ENCODE measurements around the gene ERICH4.
"Not testable (repeated sequence)": the region's sequence is repeated elsewhere in the genome, so short reads cannot be mapped to it uniquely, and the experiment has no call there.

The ERICH4 gene, protein sequence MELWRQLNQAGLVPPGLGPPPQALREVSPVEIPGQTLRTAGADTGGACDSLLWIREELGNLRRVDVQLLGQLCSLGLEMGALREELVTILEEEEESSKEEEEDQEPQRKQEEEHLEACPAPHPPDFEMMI

DNA sequence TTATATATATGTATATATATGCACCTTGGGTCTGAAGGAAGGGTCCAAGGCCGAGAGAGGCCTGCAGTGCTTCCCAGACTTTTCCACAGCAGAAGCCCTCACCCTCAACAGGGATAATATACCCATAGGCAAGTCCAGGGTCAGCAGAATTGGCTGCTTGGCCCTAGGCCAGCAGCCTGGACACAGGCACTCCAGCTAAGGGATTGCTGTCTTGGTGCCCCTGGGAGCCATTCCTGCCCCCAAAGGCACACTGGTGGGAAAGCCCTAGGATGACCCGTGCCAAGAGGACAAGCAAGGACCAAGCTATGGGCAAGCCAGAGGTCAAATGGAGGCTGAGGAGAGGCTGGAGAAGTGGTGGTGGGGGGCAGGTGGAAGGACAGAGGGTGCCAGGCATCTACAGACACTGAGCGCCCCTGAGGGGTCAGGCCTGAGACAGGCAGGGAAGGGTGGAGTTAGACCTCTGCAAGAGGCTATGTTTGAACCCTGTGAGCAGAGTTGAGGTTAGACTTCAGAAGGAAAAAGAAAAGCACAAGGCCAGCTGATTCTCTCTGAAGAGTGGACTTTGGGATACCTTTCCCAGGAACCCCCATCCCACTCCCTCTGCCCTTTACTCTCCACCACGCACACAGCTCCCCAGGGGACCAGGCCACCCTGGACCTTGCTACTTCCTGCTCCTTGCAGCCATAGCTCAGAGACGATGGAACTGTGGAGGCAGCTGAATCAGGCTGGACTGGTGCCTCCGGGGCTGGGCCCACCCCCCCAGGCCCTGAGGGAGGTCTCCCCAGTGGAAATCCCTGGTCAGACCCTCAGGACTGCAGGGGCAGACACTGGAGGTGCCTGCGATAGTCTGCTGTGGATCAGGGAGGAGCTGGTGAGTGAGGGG lies at the start of gene ERICH4:
Gene ERICH4 (plus strand): TSS at position 684 of the 883 bp plus-strand sequence. CDS start 14 bp downstream, at position 698.
- no peak for DNase-seq

DNA sequence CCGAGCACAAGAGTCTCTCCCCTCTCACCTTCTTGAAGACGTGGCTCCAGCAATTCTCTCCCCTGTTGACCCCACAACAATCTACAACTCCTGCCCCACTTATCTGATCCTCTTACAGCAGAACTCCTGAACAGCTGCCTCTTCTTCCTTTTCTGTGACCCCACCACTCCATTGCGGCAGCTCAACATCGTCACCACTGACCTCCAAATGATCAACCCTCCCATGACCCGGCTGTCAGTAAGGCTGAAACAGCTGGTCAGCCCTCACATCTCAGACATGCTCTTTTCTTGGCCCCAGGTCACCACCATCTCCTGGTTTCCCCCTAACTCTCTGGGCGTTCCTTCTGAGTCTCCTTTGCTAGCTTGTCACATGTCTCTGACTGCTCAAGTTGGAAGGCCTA lies 47.6 kb upstream of the ERICH4 start:
- no peak for DNase-seq

DNA sequence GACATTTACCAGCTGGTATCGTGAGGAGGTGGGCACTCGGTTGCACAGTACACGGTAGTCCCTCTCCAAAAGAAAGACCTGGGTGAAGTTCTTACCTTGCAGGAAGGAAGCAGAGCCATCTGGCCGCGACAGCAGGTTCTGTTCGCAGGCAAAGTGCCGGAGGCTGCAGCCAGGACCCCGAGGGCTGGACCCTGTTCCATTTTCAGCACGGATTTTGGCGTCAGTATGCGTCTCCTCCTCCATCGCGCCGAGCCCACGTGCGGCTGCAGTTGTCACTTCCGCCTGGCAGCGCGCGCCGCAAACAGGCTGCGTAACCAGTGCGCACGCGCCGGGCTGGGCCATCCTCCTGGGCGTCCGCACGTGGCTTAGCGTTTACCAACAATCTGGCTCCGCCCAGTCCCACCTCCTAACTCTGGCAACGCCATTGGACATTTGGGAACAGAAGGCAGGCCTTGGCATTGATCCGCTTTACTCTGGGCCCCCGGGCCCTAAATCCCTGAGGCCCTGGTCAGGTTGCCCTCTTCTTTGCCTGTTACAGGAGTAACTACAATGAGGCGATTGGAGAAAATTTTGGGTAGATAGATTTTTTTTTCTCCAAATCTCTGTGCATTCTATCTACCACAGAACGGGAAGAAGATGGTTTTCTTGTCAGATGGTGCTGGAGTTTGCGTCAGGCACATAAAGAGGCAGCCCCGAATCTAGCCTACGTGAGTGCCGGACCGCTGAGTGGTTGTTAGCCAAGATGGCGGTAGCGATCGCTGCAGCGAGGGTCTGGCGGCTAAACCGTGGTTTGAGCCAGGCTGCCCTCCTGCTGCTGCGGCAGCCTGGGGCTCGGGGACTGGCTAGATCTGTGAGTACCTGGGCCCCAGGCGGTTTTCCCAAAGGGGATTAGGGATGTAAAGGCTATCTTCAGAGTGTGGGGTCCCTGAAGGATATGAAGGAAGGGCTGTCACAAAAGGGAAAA lies 45.6 kb upstream of the ERICH4 start, which contains the start of the genes BCKDHA and EXOSC5:
Gene BCKDHA (plus strand): TSS at position 733 of the 964 bp plus-strand sequence. CDS start 10 bp downstream, at position 743.
Gene EXOSC5 (minus strand): TSS at position 274 of the 964 bp plus-strand sequence. CDS start 31 bp downstream, at position 243.
- DNase-seq: peak; percentile 99

DNA sequence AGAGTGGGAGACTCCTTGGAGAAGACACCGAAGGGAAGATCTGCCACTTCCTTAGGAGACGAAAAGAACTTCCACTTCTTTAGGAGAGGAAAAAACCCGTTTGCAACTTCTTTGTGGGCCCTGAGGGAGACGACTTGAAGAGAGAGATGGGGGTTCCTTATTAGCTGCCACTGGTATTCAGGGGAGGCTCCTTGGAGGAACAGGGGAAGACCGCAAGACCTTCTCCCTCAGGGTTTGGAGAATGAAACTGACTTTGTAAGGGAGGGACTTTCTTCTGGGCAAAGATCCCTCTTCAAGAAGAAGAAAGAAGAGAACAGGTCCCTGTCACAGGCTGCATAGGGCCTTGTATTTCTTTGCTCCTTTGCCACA lies 44.9 kb upstream of the ERICH4 start:
- DNase-seq: no peak

DNA sequence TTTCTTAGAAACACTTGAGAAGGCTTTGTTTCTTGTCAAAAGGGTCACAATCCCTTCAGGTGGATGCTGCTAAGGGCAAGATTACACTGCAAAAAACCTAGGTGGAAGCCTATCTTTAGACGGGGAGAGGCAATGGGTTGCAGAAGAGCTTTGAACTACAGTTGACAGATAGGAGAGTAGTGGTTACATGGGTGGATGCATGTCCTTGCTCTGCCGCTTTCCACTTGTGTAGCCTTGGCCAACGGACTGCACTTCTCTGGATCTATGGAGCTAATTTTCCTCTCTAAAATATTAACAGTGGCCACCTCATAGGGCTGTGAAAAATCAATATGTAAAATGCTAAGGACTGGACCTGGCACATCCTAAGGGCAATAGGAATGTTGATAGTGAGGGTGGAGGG lies 44.4 kb upstream of the ERICH4 start:
- no peak for DNase-seq

DNA sequence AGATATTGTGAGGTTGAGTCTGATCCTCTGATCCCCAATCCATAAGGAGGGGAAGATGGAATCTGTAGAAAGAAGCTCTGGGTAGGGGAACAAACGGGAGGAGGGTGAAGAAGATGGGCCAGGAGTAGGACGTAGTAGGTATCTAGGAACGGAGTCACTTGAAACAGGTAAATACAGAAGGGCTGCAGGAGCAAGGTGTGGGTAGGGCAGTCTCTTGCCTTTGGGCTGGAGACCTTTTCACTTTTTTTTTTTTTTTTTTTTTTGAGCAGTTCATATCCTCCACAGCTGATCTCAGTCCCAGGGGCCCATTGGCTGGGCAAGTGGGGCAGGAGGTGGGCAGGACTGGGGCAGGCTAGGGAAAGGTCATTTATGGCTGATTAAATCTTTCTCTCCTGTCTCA lies 43.9 kb upstream of the ERICH4 start:
- no peak for DNase-seq

DNA sequence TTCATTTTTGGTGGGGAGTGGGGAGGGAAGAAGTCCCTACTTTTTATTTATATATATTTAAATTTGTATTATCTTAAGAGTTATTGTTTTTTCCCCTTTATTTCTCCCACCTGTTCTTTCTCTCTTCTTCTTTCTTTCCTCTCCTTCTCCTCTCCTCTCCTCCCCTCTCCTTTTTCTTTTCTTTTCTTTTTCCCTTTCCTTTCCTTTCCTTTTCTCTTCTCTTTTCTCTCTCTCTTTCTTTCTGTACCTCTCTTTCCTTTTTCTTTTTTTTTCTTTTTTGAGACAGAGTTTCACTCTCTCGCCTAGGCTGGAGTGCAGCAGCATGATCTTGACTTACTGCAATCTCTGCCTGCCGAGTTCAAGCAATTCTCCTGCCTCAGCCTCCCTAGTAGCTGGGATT lies 43.4 kb upstream of the ERICH4 start:
- no peak for DNase-seq

DNA sequence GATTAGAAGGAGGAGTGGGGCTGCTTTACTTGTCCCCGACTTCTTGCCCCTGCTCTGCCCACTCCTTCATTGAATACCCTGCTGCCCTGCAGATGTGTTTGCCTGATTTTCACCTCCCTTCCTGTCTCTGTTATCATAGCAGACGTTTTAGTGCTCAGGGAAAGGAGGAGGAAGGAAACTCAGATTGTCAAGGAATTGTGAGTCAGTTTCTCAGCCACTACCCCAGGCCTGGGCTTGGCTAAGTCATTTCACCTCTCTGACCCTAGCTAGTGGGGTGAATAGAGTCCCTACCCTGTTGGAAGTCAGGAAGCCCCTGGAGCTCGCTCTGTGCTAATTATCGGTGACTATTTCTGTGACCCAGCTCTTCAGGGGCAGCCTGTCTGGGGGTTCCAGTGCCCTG lies 41.5 kb upstream of the ERICH4 start:
- no peak for DNase-seq

DNA sequence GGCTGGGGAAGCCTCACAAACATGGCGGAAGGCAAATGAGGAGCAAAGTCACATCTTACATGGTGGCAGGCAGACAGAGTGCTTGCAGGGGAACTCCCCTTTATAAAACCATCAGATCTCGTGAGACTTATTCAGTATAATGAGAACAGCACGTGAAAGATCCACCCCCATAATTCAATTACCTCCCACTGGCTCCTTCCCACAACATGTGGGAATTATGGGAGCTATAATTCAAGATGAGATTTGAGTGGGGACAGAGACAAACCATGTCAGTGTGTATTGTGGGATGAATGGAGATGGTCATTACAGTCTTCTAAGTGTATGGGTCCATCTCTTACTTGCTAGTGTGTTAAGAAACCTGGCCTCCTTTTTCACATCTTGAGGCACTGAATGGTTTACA lies 40.9 kb upstream of the ERICH4 start:
- DNase-seq: no peak

DNA sequence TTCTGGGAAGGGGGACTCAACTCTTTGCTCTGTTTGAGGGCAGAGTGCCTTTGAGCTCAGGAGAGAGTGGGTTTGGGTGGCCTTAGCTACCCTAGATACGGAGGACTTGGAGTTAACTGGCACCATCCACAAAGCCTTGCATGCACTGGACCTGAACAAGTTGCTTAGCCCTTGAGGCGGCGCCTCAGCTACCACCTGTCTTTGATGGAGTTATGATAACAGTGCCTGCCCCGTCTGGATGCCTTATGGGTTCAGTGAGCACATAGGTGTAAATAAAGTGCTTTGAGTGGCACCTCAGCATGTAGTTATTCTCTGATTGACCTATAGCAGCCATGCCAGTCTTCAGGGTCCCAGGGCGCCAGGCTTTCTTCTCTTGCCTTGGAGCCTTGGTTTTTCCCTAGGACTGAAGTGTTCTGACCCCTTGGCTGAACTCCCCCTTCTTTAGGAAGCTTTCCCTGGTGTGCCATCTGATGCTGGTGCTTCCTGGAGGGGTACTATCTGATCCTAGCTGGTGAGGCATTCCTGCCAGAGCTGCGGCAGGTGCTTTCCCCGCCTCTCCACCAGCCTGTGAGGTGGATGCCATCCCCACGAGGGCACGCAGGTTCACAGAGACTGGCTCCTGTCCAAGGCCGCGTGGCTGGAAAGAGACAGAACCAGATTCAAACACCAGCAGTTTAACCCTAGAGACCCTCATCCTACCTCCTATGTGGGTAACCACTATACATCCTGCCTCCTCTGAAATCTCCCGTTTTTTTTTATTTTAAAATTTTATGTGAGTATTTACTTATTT lies 39.6 kb upstream of the ERICH4 start:
- DNase-seq: no peak

DNA sequence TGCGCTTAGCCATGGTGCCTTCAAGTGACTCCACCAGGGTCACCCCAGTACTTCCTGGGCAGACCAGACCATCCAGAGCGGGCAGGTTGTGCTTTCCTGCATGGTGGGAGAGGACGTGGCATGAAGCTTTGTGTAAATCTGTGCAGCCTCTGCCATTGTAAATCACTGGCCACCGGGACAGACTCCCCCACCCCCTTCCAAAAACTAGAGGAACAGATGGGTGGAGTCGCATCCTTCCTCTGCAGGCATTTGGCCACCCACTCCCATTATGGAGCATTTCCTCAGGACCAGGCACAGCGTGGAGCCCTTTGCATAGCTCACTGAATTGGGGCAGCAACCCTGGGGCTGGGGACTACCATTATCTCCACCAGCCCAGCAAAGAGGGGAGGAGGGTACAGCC lies 37.2 kb upstream of the ERICH4 start:
- no peak for DNase-seq

DNA sequence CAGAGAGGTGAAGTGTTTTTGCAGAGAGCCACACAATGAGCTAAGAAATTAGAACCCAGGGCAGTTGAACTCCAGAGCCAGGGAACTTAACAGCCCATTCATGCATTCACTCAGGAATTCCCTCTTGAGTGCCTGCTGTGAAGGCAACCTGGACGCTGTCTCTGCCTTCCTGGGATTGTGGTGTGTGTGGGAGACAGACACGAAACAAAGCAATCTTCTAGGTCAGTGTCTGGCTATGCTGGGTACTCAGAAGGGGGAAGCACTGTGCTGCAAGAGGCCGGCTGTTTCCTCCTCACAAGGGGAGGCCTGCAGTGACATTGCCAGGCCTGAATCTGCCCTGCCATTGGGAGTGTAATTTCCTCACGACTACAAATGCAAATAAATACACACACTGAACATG lies 35.7 kb upstream of the ERICH4 start:
- DNase-seq: no peak

DNA sequence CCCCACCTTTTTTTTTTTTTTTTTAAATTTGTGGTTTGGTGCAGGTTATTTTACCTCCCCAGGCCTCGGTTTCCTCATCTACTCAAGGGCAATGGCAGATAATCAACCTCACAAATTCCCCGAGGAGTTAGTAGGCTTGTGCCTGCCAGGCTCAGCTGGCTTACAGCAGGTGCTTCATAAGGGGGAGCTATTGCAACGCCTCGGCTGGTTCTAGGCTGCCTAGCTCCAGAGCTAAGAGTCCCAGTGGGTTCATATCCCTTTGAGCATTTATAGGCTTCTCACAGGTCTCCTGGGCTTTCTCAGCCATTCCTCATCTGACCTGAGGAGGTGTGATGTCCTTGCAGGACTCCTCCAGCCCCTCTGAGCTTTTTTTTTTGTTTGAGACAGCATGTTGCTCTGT lies 34.7 kb upstream of the ERICH4 start:
- no peak for DNase-seq

DNA sequence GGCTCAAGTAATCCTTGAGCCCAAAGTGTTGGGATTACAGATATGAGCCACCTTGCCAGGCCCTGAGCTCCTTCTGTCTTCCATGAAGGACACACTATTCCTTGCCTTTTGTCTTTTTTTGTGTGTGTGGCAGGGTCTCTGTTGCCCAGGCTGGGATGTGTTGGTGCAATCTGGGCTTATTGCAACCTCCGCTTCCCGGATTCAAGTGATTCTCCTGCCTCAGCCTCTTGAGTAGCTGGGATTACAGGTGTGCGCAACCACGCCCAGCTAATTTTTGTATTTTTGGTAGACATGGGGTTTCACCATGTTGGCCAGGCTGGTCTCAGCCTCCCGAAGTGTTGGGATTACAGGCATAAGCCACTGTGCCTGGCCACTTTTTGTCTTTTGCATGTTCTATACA lies 34.1 kb upstream of the ERICH4 start:
- DNase-seq: not testable (repeated sequence)

DNA sequence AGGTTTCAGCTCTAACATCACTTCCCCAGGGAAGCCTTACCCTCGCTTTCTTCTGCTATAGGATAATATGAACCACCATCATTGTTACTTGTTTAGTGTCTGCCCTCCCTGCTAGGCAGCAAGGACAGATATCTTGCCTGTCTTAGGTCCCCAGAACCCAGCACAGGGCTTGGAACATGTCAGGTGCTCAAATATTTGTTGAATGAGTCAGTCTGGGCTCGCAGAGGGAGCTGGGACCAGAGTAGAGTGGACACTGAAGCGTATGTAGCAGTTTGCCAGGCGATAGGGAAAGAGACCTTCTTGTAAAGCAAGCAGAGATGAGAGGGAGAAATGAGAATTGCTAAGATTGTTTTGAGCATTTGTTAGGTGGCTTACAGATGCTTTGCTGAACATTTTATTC lies 33.7 kb upstream of the ERICH4 start:
- DNase-seq: no peak

DNA sequence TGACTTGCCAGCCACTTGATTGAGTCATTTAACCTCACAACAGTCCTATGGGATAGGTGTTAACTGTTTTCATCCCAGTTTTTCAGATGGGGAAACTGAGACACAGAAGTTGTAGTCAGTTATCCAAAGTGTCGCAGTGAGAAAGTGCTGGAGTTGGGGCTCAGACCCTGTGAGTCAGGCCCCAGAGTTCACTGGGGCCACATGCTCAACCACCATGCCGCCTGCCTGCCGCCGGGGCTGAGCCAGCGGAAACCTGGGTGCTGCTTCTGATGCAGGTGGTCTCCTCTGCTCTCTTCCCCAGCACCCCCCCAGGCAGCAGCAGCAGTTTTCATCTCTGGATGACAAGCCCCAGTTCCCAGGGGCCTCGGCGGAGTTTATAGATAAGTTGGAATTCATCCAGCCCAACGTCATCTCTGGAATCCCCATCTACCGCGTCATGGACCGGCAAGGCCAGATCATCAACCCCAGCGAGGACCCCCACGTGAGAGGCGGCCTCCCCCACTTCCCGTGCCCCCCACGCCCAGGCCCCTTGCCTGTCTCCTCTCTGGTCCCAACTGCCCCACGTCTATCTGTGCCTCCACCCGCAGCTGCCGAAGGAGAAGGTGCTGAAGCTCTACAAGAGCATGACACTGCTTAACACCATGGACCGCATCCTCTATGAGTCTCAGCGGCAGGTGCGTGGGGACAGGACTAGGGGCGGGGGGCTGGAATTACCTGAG lies 32.5 kb upstream of the ERICH4 start:
- DNase-seq: no peak

DNA sequence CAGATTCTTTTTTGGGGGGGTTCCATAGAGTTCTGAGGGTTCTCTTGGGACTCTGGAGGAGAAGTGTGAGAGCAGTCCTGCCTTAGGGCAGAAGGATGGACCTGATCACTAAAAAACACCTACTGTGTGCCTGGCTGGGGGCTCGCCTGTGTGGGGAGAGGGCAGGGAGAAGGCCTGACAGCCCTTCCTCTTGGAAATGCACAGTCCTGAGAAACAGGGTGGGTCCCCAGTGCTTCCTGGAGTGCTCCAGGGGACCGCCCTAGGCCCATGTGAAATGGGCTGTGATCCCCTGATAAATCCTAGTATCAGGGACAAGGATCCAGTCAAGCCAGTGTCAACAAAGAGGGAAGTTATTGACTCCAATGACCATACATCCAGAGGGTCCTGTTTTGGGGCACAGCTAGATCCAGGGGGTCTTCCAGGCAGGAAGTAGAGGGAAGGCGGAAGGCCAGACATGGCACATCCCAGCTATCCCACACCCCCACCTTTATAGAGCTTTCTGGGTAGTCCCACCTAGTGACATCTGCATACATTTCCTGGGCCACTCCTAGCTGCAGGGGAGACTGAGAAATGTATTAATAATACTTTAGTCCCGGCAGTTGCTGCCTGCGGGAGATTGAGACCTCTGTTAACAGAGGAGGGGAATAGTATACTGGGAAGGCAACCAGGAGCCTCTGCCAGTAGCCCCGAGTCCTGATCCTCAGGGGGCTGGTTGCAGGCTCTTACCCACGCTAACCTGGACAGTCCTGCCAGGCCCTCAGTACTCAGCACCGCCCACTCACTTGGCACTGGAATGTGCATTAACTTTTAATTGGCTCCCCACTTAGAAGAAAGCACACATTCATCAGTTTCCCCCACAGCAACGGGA lies 31.6 kb upstream of the ERICH4 start:
- no peak for DNase-seq

DNA sequence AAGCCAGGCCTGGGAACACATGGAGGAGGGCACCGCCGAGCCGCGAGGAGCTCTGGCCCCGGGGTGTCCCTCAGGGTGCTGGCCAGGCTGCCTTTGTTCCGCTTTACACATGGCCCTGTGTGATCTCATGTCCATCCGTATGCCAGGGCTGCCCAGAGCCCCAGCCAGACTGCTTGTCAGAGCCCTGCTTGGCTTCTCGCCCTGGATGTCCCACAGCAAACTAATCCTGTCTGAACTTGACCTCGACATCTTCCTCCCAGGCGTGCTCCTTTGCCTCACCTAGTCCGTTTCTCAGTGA lies 31.0 kb upstream of the ERICH4 start:
- no peak for DNase-seq

DNA sequence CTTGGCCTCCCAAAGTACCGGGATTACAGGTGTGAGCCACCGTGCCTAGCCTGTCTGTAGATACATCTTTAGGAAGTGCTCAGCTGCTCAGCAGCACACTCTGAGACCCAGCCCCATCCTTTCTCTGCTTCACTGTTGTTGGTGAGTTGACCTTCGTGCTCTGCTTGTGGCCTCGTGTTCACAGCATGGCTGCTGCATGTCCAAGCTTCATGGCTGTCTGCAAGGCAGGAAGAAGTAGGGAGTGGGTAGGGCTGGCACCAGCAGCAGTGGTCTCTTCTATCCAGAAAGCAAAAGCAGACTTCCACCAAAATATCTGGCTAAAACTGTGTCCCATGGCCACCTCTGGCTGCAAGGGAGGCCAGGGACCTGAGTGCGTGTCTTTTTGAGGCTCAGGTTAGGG lies 30.0 kb upstream of the ERICH4 start:
- no peak for DNase-seq

DNA sequence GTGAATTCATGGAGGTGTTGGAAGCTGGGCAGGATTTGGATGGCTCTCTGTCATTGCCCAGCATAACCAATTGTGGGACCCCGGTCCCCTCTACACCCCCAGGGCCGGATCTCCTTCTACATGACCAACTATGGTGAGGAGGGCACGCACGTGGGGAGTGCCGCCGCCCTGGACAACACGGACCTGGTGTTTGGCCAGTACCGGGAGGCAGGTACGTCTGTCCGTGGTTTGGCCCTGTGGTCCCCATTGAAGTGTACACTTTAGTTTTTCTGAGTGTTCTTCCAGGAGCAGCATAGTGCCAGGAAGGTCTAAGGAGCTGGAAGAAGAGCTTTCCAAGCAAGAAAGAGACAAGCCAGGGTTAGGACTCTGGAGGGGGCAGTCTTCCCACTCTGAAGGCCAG lies 29.0 kb upstream of the ERICH4 start:
- no peak for DNase-seq

DNA sequence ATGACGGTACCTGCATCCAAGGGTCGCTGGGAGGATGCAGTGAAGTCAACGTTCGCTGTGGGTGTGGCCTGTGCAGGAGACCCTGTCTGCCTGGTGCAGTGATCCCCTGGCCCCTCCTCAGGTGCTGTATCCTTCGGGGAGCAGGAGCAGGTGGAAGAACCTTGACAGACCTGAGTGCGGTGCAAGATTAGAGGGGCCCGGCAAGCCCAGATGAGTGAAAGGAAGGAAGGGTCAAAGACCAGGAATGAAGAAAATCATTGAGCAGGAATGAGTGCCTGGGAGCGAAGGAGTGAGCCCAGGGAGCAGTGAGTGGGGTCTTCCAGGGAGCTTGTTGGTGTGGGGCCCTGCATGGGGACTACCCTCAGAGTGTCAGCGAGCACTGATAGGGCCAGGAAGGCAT lies 28.5 kb upstream of the ERICH4 start:
- DNase-seq: no peak

All from activated effector memory CD4-positive, alpha-beta T cell treated with Interleukin-2 at 50 U/mL for 16 hours (primary cell).